Measurements from ENCODE around the gene GP2. TPM values are rescaled to one million over a fixed set of nuclear protein-coding genes. Genes with fewer than 3 reads are reported as not detected.

The GP2 gene
- polyA plus RNA-seq (2012; ENCODE audit: missing spikeins), result not detected

DNA sequence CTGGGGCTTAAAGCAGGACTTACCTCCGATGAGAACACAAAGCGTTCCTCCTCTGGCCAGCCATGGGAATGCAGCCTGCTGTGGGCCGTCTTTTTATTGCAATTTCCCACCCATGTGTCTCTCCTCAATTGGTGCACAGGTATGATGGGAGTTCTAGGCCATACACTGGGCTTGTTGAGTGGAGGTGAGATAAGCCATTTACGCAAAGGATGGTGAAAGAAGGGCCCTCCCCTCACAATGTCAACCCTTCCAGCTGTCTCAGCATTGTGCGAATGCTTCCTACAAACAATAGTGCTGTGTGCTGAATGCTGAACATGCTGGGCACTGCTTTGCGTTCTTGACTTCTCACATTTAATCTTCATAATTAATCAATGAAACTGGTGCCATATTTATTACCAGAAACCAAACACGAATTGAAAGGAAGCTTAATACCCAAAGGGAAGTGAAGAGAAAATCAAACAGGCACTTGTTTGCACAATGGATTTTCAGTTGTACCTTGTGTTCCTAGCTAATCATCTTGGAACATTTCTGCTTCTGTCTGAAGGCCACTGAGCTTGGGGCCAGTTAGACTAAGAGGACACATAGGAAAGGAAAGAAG is at the start of gene GP2:
Gene GP2, minus strand, starts transcription at position 70 of the 598 bp plus-strand sequence. CDS start 1,082 bp downstream, outside the sequence.
- no peak for FAIRE-seq
- TF ChIP-seq POLR2A (IDR thresholded peaks at IDR 0.05; ENCODE audit: low read depth, low read length), result no peak
- TF ChIP-seq POLR2AphosphoS5 (IDR thresholded peaks at IDR 0.05; ENCODE audit: low read depth, low read length), result no peak
- no peak for TF ChIP-seq TAF1 (IDR thresholded peaks at IDR 0.05; ENCODE audit: borderline replicate concordance, low read depth, low read length)
- DNase-seq (ENCODE audit: insufficient read length), result no peak

DNA sequence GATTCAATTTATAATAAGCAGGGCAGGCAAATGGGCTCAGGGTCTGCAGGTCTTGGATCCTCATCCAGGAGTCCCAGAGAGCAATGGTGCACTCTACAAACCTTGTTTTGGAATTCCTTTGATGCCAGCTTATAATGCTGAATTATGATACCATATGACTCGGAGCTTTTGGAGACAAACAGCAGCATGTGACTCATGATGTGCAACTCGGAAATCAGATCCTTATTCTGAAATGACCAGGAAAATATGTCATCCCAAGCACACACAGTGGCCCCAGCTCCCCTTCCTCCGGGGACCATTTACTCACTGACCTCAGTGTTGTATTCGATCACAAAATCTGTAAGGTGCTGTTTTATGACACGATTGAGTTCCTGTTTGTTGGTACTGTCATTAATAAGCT is 45.4 kb upstream of the GP2 start:
- FAIRE-seq, result no peak
- DNase-seq (ENCODE audit: insufficient read length), result no peak

DNA sequence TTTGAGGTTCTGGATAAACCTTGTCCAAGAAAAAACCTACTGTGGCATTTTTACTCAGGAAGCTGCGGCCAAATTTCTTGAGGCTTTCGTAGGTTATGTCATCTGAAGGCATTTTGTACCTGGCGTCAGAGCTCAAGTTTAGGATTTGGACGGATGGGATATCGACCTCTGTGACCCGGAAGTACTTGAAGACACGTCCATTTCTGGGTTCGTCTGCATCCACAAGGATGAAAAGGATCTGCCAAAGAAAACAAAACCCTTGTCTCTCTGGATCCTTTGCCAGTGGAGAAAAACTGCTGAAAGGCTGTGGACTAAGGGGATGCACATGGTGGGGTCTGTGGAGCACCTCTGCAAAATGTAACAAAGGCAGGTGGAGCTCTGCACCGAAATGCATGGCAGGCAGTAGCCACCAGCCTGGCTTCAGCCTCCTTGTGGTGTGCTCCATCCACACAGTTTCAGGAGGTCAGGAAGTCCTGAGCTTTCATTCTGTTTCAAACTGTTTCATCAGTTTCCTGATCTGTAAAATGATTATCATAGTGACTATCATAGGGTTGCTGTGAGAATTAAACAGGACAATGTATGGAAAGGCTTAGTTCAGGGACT is 42.2 kb upstream of the GP2 start:
- TF ChIP-seq POLR2AphosphoS5 (IDR thresholded peaks at IDR 0.05; ENCODE audit: low read depth, low read length) (no peak), TAF1 (IDR thresholded peaks at IDR 0.05; ENCODE audit: borderline replicate concordance, low read depth, low read length) (no peak), POLR2A (IDR thresholded peaks at IDR 0.05; ENCODE audit: low read depth, low read length) (no peak)
- no peak for DNase-seq (ENCODE audit: insufficient read length)
- no peak for FAIRE-seq

More for the DNA sequence above, 45.4 kb upstream of the GP2 start:
- no peak for TF ChIP-seq TAF1 (IDR thresholded peaks at IDR 0.05; ENCODE audit: borderline replicate concordance, low read depth, low read length)
- no peak for TF ChIP-seq POLR2A (IDR thresholded peaks at IDR 0.05; ENCODE audit: low read depth, low read length)
- TF ChIP-seq POLR2AphosphoS5 (IDR thresholded peaks at IDR 0.05; ENCODE audit: low read depth, low read length), result no peak

DNA sequence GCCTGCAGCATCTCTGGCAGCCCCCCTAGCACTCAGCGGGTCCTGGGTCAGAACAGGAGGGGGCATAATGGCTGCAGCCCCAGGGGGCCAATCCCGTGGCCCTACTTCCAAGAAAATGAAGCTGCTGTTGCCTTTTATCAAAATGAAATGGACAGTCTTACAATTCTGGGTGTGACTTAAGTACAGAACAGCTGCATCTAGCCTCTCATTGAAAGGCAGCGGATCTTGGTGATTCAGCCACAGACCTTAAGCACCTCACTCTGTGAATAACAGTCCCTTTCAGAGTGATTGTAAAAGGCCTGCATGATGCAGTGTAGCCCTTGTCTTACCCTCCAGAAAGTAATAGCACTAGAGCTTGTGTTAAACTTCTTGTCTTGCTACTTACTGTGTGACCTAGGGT is 36.7 kb upstream of the GP2 start:
- FAIRE-seq, result no peak

DNA sequence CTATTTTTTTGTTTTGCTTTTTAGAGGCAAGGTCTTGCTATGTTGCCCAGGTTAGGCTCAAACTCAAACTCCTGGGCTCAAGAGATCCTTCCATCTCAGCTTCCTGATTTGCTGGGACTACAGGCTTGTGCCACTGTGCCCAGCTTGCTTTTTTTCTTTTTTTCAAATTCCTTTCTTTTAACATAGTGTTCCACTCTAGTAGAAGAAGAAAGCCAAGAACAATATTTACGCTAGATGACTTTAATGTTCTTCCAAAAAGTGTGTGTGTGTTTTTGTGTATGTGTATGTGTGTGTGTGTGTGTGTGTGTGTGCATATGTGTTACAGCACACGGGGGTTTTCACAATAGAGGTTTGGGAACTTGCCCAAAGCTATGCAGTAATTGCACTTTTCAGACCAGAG is 35.9 kb upstream of the GP2 start:
- no peak for DNase-seq (ENCODE audit: insufficient read length)
- no peak for FAIRE-seq
- TF ChIP-seq TAF1 (IDR thresholded peaks at IDR 0.05; ENCODE audit: borderline replicate concordance, low read depth, low read length) (no peak), POLR2A (IDR thresholded peaks at IDR 0.05; ENCODE audit: low read depth, low read length) (no peak), POLR2AphosphoS5 (IDR thresholded peaks at IDR 0.05; ENCODE audit: low read depth, low read length) (no peak)

More for the DNA sequence above, 36.7 kb upstream of the GP2 start:
- no peak for DNase-seq (ENCODE audit: insufficient read length)
- TF ChIP-seq TAF1 (IDR thresholded peaks at IDR 0.05; ENCODE audit: borderline replicate concordance, low read depth, low read length) (no peak), POLR2AphosphoS5 (IDR thresholded peaks at IDR 0.05; ENCODE audit: low read depth, low read length) (no peak), POLR2A (IDR thresholded peaks at IDR 0.05; ENCODE audit: low read depth, low read length) (no peak)

DNA sequence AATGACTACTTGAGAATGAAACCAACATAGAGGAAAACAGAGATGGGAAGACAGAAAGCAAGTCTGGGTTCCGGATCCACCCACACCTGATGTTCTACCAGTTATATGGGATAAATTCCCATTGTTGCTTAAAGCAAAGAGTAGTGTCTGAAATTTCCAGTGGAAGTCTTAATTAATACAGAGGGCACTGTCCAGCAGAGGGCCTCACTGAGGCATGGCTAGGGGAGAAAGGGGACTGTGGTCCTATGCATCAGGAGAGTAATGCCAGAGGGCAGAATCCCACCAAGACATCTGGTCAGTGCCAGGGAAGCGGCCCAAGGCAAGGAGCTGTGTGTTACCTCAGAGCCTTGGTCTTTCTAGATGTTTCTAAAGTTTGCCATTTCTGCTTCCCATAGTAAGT is 32.7 kb upstream of the GP2 start:
- FAIRE-seq (no peak), DNase-seq (ENCODE audit: insufficient read length) (no peak)

DNA sequence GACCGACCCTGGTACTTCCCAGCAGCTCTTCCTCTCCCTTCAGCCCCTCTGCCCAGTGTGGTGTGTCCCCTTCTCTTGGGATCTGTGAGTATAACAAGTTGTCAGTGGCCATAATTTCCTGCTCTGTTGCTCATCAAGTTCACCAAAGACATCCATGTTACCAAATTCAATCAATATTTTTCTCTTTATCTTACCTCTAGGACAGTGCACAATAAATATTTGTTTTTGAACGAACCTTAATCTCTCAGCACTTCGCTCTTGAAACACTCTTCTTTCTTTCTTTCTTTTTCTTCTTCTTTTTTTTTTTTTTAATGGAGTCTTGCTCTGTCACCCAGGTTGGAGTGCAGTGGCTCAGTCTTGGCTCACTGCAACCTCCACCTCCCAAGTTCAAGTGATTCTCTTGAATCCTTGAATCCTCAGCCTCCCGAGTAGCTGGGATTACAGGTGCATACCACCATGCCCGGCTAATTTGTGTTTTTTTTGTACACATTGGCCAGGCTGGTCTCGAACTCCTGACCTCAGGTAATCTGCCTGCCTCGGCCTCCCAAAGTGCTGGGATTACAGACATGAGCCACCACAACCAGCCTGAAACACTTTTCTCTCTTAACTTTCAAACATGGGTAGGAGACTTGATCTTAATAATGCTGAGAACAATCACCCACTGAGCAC is 27.9 kb upstream of the GP2 start:
- DNase-seq (ENCODE audit: insufficient read length) (no peak), FAIRE-seq (no peak)
- TF ChIP-seq POLR2AphosphoS5 (IDR thresholded peaks at IDR 0.05; ENCODE audit: low read depth, low read length) (no peak), TAF1 (IDR thresholded peaks at IDR 0.05; ENCODE audit: borderline replicate concordance, low read depth, low read length) (no peak), POLR2A (IDR thresholded peaks at IDR 0.05; ENCODE audit: low read depth, low read length) (no peak)

More for the DNA sequence above, 32.7 kb upstream of the GP2 start:
- TF ChIP-seq TAF1 (IDR thresholded peaks at IDR 0.05; ENCODE audit: borderline replicate concordance, low read depth, low read length), result no peak
- TF ChIP-seq POLR2AphosphoS5 (IDR thresholded peaks at IDR 0.05; ENCODE audit: low read depth, low read length), result no peak
- TF ChIP-seq POLR2A (IDR thresholded peaks at IDR 0.05; ENCODE audit: low read depth, low read length), result no peak

DNA sequence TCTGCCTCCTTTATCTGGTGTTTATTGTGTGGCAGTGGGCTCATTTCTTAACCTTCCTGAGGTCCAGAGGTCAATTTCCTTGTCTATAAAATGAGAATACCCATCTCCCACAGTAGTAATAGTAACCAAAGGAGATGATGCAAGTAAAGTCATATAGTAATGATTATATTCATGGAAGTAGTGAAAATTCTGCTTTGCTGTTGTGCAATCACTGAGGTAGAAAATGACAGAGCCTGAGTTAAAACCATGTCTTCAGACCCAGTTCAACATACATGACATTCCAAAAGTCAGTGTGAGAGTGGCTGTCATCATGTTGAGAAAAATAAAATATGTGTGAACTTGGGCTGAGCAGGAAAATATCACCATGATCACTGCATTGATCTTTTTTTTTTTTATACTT is 26.1 kb upstream of the GP2 start:
- FAIRE-seq, result no peak
- TF ChIP-seq TAF1 (IDR thresholded peaks at IDR 0.05; ENCODE audit: borderline replicate concordance, low read depth, low read length) (no peak), POLR2AphosphoS5 (IDR thresholded peaks at IDR 0.05; ENCODE audit: low read depth, low read length) (no peak), POLR2A (IDR thresholded peaks at IDR 0.05; ENCODE audit: low read depth, low read length) (no peak)
- no peak for DNase-seq (ENCODE audit: insufficient read length)

DNA sequence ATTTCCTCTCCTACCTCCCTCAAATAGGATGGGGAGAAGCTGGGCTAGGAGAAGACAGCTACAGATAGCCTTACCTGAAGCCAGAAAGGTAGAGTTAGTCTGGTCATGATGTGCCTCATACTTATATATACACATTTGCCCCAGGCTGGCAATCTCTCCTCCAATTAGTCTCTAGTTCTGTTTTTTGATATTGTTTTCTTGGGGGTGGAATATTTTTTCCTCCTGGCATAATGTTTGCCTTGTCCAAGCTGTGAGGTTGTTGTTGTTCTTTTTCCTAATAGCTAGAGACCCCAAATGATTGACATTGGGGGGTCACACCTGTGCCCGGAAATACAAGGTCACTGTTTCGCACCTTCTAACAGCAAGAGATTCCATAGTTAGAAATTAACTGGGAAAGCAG is 25.3 kb upstream of the GP2 start, which contains the start of gene UMOD:
Gene UMOD, minus strand, starts transcription at position 101 of the 400 bp plus-strand sequence. CDS start 1,978 bp downstream, outside the sequence.
- DNase-seq (ENCODE audit: insufficient read length), result no peak
- no peak for TF ChIP-seq POLR2AphosphoS5 (IDR thresholded peaks at IDR 0.05; ENCODE audit: low read depth, low read length)
- TF ChIP-seq TAF1 (IDR thresholded peaks at IDR 0.05; ENCODE audit: borderline replicate concordance, low read depth, low read length), result no peak
- TF ChIP-seq POLR2A (IDR thresholded peaks at IDR 0.05; ENCODE audit: low read depth, low read length), result no peak
- FAIRE-seq, result no peak

DNA sequence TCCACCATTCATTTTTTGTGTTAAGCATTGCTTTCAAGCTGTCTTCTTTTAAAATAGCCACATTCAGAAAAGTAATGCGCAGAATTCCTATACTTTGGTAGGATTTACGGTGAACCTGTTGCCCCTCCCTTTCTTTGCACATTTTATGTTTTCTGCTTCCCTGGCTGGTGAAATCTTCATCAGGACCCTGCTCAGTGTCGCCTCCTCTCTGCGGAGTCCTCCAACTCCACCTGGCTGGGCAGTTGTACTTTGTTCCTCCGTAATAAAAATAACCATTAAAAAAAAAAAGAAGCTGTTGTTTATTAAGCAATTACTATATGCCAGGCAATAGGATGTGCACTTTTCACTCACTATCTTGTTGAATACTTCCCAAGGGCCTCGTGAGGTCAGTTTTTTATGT is 22.3 kb upstream of the GP2 start:
- FAIRE-seq, result no peak
- no peak for TF ChIP-seq TAF1 (IDR thresholded peaks at IDR 0.05; ENCODE audit: borderline replicate concordance, low read depth, low read length)
- no peak for TF ChIP-seq POLR2AphosphoS5 (IDR thresholded peaks at IDR 0.05; ENCODE audit: low read depth, low read length)
- TF ChIP-seq POLR2A (IDR thresholded peaks at IDR 0.05; ENCODE audit: low read depth, low read length), result no peak
- no peak for DNase-seq (ENCODE audit: insufficient read length)

DNA sequence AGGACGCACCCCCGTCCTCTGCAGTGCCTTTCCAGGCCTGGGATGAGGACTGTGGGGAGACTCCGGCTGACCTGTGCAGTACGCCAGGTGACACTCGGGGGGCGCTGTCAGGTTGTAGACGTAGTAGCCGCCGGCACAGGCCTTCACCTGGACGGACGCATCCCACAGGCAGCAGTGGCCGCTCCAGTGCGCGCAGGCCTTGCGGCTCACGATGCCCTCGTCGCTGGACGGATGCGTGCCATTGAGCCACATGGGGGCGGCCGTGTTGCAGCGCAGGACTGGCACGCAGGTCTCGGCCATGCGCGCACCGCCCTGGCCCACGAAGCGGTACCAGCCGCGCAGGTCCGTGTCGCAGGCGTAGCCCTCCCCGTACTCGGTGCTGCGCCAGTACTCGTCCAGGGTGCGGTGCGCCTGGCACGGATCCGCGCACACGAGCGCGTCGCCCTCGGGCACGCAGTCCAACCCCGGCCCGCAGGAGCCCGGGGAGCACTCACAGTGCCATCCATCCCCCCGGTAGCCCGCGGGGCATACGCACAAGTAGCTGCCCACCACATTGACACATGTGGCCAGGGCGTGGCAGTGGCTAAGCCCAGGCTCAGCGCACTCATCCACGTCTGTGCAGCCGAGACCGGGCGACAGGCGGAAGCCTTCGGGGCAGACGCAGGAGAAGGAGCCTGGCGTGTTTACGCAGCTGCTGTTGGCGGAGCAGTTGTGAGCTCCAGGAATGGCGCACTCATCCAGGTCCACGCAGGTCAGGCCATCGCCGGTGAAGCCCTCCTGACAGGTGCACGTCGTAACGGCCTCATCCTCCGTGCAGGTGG is 21.3 kb upstream of the GP2 start:
- FAIRE-seq, result no peak
- no peak for TF ChIP-seq POLR2A (IDR thresholded peaks at IDR 0.05; ENCODE audit: low read depth, low read length)
- no peak for TF ChIP-seq TAF1 (IDR thresholded peaks at IDR 0.05; ENCODE audit: borderline replicate concordance, low read depth, low read length)
- no peak for TF ChIP-seq POLR2AphosphoS5 (IDR thresholded peaks at IDR 0.05; ENCODE audit: low read depth, low read length)
- peak; percentile 10 for DNase-seq (ENCODE audit: insufficient read length)

All from GM12892 (cell line).